WTC11 (cell line): Measurements from ENCODE around the gene PRKN. TPM values are rescaled to one million over a fixed set of nuclear protein-coding genes. Genes with fewer than 3 reads are reported as not detected.

Source experiments
- ATAC-seq: fragments of 200-7000 bp; cut with Tn5 transposase; 2 replicates; pipeline ENCODE4 v1.10.0; 2021; ENCODE audit warnings: mild to moderate bottlenecking, moderate library complexity
- CTCF ChIA-PET: fragments of 300-600 bp; sonication (Branson Sonifier 250); formaldehyde crosslinking; loops from one replicate; lab custom pipeline; 2021; ENCODE audit warnings: antibody characterized with exemption; lab: Charles Lee
- POLR2A ChIA-PET: fragments of 350-600 bp; sonication (Branson Sonifier 250); formaldehyde crosslinking; loops from one replicate; lab custom pipeline; 2021; ENCODE audit warnings: antibody characterized with exemption; lab: Charles Lee
- DNase-seq: peaks from one replicate; pipeline ENCODE4 v3.0.0; 2021; ENCODE audit warnings: low spot score
- H3K27ac Mint-ChIP-seq: 2 replicates; pipeline ENCODE4 v1.8.0; 2021; ENCODE audit warnings: mixed read lengths
- H3K27me3 Mint-ChIP-seq: 2 replicates; pipeline ENCODE4 v1.8.0; 2021; ENCODE audit warnings: low read depth, mild to moderate bottlenecking, moderate library complexity, mixed read lengths
- H3K36me3 Mint-ChIP-seq: 2 replicates; pipeline ENCODE4 v1.8.0; 2021; ENCODE audit warnings: mixed read lengths
- H3K4me1 Mint-ChIP-seq: 2 replicates; pipeline ENCODE4 v1.8.0; 2022; ENCODE audit warnings: mixed read lengths
- H3K4me3 Mint-ChIP-seq: 2 replicates; pipeline ENCODE4 v1.8.0; 2021; ENCODE audit warnings: mild to moderate bottlenecking, moderate library complexity, mixed read lengths
- H3K9me3 Mint-ChIP-seq: 2 replicates; pipeline ENCODE4 v1.8.0; 2021; ENCODE audit warnings: mixed read lengths
- CREM ChIP-seq: sonication (generic); formaldehyde crosslinking; IDR thresholded peaks from 2 replicates; pipeline ENCODE4 v1.8.1; 2022; ENCODE audit warnings: mild to moderate bottlenecking, missing genetic modification reagents, moderate library complexity
- CTCF ChIP-seq: fragments of 200-600 bp; IDR thresholded peaks from 2 replicates; pipeline ENCODE4 v1.8.0; 2022; ENCODE audit warnings: antibody characterized with exemption
- E2F4 ChIP-seq: sonication (generic); formaldehyde crosslinking; IDR thresholded peaks from 2 replicates; pipeline ENCODE4 v1.8.1; 2022; ENCODE audit warnings: low read depth, mild to moderate bottlenecking, moderate library complexity, missing genetic modification reagents, borderline replicate concordance
- ESRRA ChIP-seq: sonication (generic); formaldehyde crosslinking; IDR thresholded peaks from 2 replicates; pipeline ENCODE4 v1.8.1; 2022; ENCODE audit warnings: mild to moderate bottlenecking, missing genetic modification reagents, borderline replicate concordance
- FOXK1 ChIP-seq: sonication (generic); formaldehyde crosslinking; IDR thresholded peaks from 2 replicates; pipeline ENCODE4 v1.8.0; 2022; ENCODE audit warnings: mild to moderate bottlenecking, moderate library complexity, missing genetic modification reagents
- FOXP1 ChIP-seq: sonication (generic); formaldehyde crosslinking; IDR thresholded peaks from 2 replicates; pipeline ENCODE4 v1.8.0; 2022; ENCODE audit warnings: missing genetic modification reagents, mild to moderate bottlenecking, moderate library complexity, borderline replicate concordance
- GRHL2 ChIP-seq: fragments of 250-450 bp; sonication (Bioruptor Pico); IDR thresholded peaks from 2 replicates; pipeline ENCODE4 v1.8.0; 2022; ENCODE audit warnings: mild to moderate bottlenecking, moderate library complexity; ENCODE audit not compliant: insufficient replicate concordance, severe bottlenecking
- HMGA2 ChIP-seq: fragments of 250-450 bp; sonication (Bioruptor Pico); IDR thresholded peaks from 2 replicates; pipeline ENCODE4 v1.4.0; 2021; ENCODE audit warnings: mild to moderate bottlenecking, moderate library complexity
- MLX ChIP-seq: sonication (generic); formaldehyde crosslinking; IDR thresholded peaks from 2 replicates; pipeline ENCODE4 v1.8.1; 2023; ENCODE audit warnings: mild to moderate bottlenecking, missing genetic modification reagents, moderate library complexity
- RELA ChIP-seq: sonication (generic); formaldehyde crosslinking; IDR thresholded peaks from 2 replicates; pipeline ENCODE4 v1.8.1; 2022; ENCODE audit warnings: missing genetic modification reagents, mild to moderate bottlenecking, borderline replicate concordance
- SOX15 ChIP-seq: fragments of 250-450 bp; sonication (Bioruptor Pico); IDR thresholded peaks from 2 replicates; pipeline ENCODE4 v1.9.0; 2021; ENCODE audit warnings: mild to moderate bottlenecking
- TEAD4 ChIP-seq: sonication (generic); formaldehyde crosslinking; IDR thresholded peaks from 2 replicates; pipeline ENCODE4 v1.8.0; 2022; ENCODE audit warnings: mild to moderate bottlenecking, missing genetic modification reagents
- TP53 ChIP-seq: sonication (generic); formaldehyde crosslinking; IDR thresholded peaks from 2 replicates; pipeline ENCODE4 v1.8.1; 2023; ENCODE audit warnings: mild to moderate bottlenecking, missing genetic modification reagents
- ZBTB21 ChIP-seq: sonication (generic); formaldehyde crosslinking; IDR thresholded peaks from 2 replicates; pipeline ENCODE4 v1.8.1; 2023; ENCODE audit warnings: mild to moderate bottlenecking, missing genetic modification reagents, borderline replicate concordance
- ZMAT4 ChIP-seq: fragments of 250-450 bp; sonication (Bioruptor Pico); IDR thresholded peaks from 2 replicates; pipeline ENCODE4 v1.9.0; 2021; ENCODE audit warnings: mild to moderate bottlenecking
- ZNF219 ChIP-seq: sonication (generic); formaldehyde crosslinking; IDR thresholded peaks from 2 replicates; pipeline ENCODE4 v1.8.0; 2023; ENCODE audit warnings: missing genetic modification reagents, mild to moderate bottlenecking, borderline replicate concordance
- ZNF281 ChIP-seq: sonication (generic); formaldehyde crosslinking; IDR thresholded peaks from 2 replicates; pipeline ENCODE4 v1.8.0; 2023; ENCODE audit warnings: mild to moderate bottlenecking, missing genetic modification reagents
- ZNF416 ChIP-seq: fragments of 250-450 bp; sonication (Bioruptor Pico); IDR thresholded peaks from 2 replicates; pipeline ENCODE4 v1.9.0; 2021; ENCODE audit warnings: mild to moderate bottlenecking, inconsistent platforms
- ZNF671 ChIP-seq: fragments of 250-450 bp; sonication (Bioruptor Pico); IDR thresholded peaks from 2 replicates; pipeline ENCODE4 v1.8.0; 2021; ENCODE audit warnings: mild to moderate bottlenecking
- total RNA-seq: library from RNA; stranded (reverse); gene quantifications from 3 replicates; pipeline ENCODE4 v1.2.3, GENCODE V29; 2021
- TF ChIP-seq, protein P1 (sequence below): sonication (generic); formaldehyde crosslinking; IDR thresholded peaks from 2 replicates; pipeline ENCODE4 v1.8.1; 2022; ENCODE audit warnings: low read depth, missing genetic modification reagents, borderline replicate concordance
- TF ChIP-seq, protein P2 (sequence below): sonication (generic); formaldehyde crosslinking; IDR thresholded peaks from 2 replicates; pipeline ENCODE4 v1.8.1; 2023; ENCODE audit warnings: mild to moderate bottlenecking, missing genetic modification reagents
- TF ChIP-seq, protein P3 (sequence below): sonication (generic); formaldehyde crosslinking; IDR thresholded peaks from 2 replicates; pipeline ENCODE4 v1.8.0; 2022; ENCODE audit warnings: mild to moderate bottlenecking, missing genetic modification reagents
- TF ChIP-seq, protein P4 (sequence below): sonication (generic); formaldehyde crosslinking; conservative IDR thresholded peaks from 2 replicates; pipeline ENCODE4 v1.8.1; 2022; ENCODE audit warnings: mild to moderate bottlenecking, missing genetic modification reagents

PRKN gene
- total RNA-seq, 1 experiment from 2014 or later, result 0.59 TPM

DNA sequence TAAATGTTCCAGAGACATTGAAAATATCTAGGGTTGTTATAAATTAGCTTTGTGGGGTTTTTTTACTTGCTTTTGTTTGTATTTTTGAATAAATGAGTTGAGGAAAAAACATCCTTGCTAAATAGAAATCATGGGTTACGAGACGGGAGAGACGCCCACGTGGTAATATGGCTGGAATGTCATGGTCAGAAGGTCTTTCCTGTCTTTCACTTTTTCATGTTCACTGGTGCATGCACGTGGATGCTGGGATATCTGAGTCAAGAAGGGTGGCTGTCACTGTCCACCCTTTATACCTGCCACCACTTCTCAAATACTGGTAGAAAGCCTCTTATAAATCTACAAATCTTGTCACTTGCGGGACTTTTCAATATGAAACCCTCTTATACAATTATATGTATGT is 1195.0 kb downstream of the PRKN start:
- Mint-ChIP-seq H3K4me3 (no peak overlapping the region), H3K36me3 (no peaks in the 10 kb centered on the region), H3K27me3 (no peaks in the 10 kb centered on the region; the same call in 1 of the 2 replicates), H3K4me1 (no peaks in the 10 kb centered on the region), H3K27ac (no peak overlapping the region), H3K9me3 (no peaks in the 10 kb centered on the region)
- ATAC-seq, result no peak
- TF ChIP-seq ZNF671 (CRISPR knock-in tag) (no peak), CREM (CRISPR knock-in tag) (no peak), SOX15 (CRISPR knock-in tag) (no peak)
- TF ChIP-seq, protein P1, sequence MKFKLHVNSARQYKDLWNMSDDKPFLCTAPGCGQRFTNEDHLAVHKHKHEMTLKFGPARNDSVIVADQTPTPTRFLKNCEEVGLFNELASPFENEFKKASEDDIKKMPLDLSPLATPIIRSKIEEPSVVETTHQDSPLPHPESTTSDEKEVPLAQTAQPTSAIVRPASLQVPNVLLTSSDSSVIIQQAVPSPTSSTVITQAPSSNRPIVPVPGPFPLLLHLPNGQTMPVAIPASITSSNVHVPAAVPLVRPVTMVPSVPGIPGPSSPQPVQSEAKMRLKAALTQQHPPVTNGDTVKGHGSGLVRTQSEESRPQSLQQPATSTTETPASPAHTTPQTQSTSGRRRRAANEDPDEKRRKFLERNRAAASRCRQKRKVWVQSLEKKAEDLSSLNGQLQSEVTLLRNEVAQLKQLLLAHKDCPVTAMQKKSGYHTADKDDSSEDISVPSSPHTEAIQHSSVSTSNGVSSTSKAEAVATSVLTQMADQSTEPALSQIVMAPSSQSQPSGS, result no peak
- CTCF ChIA-PET, result no interaction called here
- POLR2A ChIA-PET, result no interaction called here
- no peak for DNase-seq

DNA sequence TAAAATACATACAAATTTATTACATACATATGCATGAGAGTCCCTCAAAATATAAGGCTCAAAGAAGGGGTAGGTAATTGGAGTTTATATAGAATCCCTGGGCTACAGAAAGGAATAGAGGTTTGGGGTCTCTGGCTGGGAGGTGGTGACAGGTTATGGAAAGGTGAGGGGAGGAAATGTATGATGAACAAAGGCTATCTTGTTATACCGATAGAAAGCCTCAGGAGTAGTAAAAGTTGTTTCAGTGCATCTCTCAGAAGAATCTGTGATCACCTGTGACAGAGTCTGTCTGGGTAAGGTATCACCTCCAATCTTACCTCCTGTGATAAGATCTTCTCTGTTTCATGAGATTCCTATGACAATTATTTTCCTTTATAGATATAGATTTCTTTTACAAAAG is 1200.8 kb downstream of the PRKN start:
- Mint-ChIP-seq H3K36me3 (0 out of 2 replicates have a peak, but pooled peaks cover 3% of the 10 kb centered on the region), H3K27me3 (no peaks in the 10 kb centered on the region), H3K4me3 (no peak overlapping the region), H3K27ac (no peak overlapping the region), H3K4me1 (no peaks in the 10 kb centered on the region), H3K9me3 (peaks cover 5% of the 10 kb centered on the region)
- CTCF ChIA-PET, result no interaction called here
- DNase-seq (no peak), ATAC-seq (no peak)
- POLR2A ChIA-PET, result no interaction called here
- TF ChIP-seq ESRRA (CRISPR knock-in tag) (no peak), RELA (no peak), CTCF (no peak), ZNF281 (no peak), TP53 (no peak), GRHL2 (no peak), HMGA2 (no peak), FOXK1 (CRISPR knock-in tag) (no peak), MLX (CRISPR knock-in tag) (no peak), E2F4 (CRISPR knock-in tag) (no peak), ZBTB21 (CRISPR knock-in tag) (no peak), ZMAT4 (CRISPR knock-in tag) (no peak), ZNF416 (CRISPR knock-in tag) (no peak), ZNF219 (CRISPR knock-in tag) (no peak), TEAD4 (CRISPR knock-in tag) (no peak), FOXP1 (CRISPR knock-in tag) (no peak)
- TF ChIP-seq, protein P2, sequence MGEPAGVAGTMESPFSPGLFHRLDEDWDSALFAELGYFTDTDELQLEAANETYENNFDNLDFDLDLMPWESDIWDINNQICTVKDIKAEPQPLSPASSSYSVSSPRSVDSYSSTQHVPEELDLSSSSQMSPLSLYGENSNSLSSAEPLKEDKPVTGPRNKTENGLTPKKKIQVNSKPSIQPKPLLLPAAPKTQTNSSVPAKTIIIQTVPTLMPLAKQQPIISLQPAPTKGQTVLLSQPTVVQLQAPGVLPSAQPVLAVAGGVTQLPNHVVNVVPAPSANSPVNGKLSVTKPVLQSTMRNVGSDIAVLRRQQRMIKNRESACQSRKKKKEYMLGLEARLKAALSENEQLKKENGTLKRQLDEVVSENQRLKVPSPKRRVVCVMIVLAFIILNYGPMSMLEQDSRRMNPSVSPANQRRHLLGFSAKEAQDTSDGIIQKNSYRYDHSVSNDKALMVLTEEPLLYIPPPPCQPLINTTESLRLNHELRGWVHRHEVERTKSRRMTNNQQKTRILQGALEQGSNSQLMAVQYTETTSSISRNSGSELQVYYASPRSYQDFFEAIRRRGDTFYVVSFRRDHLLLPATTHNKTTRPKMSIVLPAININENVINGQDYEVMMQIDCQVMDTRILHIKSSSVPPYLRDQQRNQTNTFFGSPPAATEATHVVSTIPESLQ (CRISPR knock-in tag), result no peak
- TF ChIP-seq, protein P3, sequence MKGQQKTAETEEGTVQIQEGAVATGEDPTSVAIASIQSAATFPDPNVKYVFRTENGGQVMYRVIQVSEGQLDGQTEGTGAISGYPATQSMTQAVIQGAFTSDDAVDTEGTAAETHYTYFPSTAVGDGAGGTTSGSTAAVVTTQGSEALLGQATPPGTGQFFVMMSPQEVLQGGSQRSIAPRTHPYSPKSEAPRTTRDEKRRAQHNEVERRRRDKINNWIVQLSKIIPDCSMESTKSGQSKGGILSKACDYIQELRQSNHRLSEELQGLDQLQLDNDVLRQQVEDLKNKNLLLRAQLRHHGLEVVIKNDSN (CRISPR knock-in tag), result no peak
- TF ChIP-seq, protein P4, sequence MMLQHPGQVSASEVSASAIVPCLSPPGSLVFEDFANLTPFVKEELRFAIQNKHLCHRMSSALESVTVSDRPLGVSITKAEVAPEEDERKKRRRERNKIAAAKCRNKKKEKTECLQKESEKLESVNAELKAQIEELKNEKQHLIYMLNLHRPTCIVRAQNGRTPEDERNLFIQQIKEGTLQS, result no peak
